GM12878 (cell line): ENCODE data around the gene PPARD. TPM values are rescaled to one million over a fixed set of nuclear protein-coding genes. Genes with fewer than 3 reads are reported as not detected.
A peak's percentile ranks its signal among the peaks of the same experiment; 100 is the strongest.

Experiments
- ATAC-seq: fragments of 200-7000 bp; cut with Tn5 transposase; 3 replicates; pipeline ENCODE4 v1.9.1; 2020; ENCODE audit warnings: mild to moderate bottlenecking, moderate library complexity
- BruUV-seq: library from RNA; stranded (reverse); fragments of 400-500 nt; replicated peaks from 2 replicates; lab custom pipeline; 2021; lab: Mats Ljungman, UMichigan
- CTCF ChIA-PET: fragments of 300-600 bp; sonication (Branson Sonifier 250); formaldehyde crosslinking; extraction: SDS; loops from one replicate; lab custom pipeline; 2021; ENCODE audit warnings: inconsistent platforms; lab: Yijun Ruan, JAX
- POLR2A ChIA-PET: fragments of 350-600 bp; formaldehyde crosslinking; extraction: SDS; loops from one replicate; lab custom pipeline; 2021; ENCODE audit warnings: inconsistent platforms; lab: Charles Lee
- RAD21 ChIA-PET: fragments of 300-600 bp; sonication (Branson Sonifier 250); formaldehyde crosslinking; loops from one replicate; lab custom pipeline; 2023; ENCODE audit warnings: antibody characterized with exemption; ENCODE audit not compliant: unreplicated experiment; lab: Charles Lee
- SMC1A ChIA-PET: fragments of 300-600 bp; sonication (Branson Sonifier 250); formaldehyde crosslinking; loops from one replicate; lab custom pipeline; 2023; ENCODE audit not compliant: unreplicated experiment, uncharacterized antibody; lab: Charles Lee
- DNase-seq: peaks from one replicate; pipeline ENCODE4 v3.0.0-alpha.2; 2011; ENCODE audit warnings: low read depth, low spot score
- FAIRE-seq: peaks from 3 replicates; lab custom pipeline; 2011; peaks lifted over from hg19 to GRCh38; lab: Jason Lieb, UNC
- H2AFZ ChIP-seq: 2 replicates; pipeline ENCODE4 v1.6.0; 2011; ENCODE audit warnings: low read depth, low read length, control low read depth; ENCODE audit not compliant: control insufficient read depth
- H3K27ac ChIP-seq: 2 replicates; pipeline ENCODE4 v1.5.1; 2011; ENCODE audit warnings: control low read depth; ENCODE audit not compliant: control insufficient read depth, insufficient read depth
- H3K27me3 ChIP-seq, 2 experiments: replicated peaks in 1 of 2; 2 replicates each; pipeline versions ENCODE4 v1.6.0 to v1.6.1; 2011; ENCODE audit warnings: low read length in 1 of 2; ENCODE audit not compliant: control insufficient read depth in 2 of 2, insufficient read depth in 2 of 2
- H3K36me3 ChIP-seq, 2 experiments: 2 replicates each; pipeline ENCODE4 v1.5.1; 2011; ENCODE audit warnings: low read length in 1 of 2; ENCODE audit not compliant: control insufficient read depth in 2 of 2, insufficient read depth in 2 of 2
- H3K4me1 ChIP-seq: 2 replicates; pipeline ENCODE4 v1.6.1; 2011; ENCODE audit warnings: mild to moderate bottlenecking, low read length, moderate library complexity, mixed read lengths; ENCODE audit not compliant: control insufficient read depth, insufficient read depth
- H3K4me2 ChIP-seq: 2 replicates; pipeline ENCODE4 v1.6.0; 2011; ENCODE audit warnings: control low read depth; ENCODE audit not compliant: control insufficient read depth, insufficient read depth
- H3K4me3 ChIP-seq: fragments of 200-600 bp; sonication (generic); 2 replicates; pipeline ENCODE4 v1.5.1; 2016
- H3K79me2 ChIP-seq: 2 replicates; pipeline ENCODE4 v1.6.0; 2011; ENCODE audit warnings: low read length; ENCODE audit not compliant: control insufficient read depth, insufficient read depth
- H3K9ac ChIP-seq: 2 replicates; pipeline ENCODE4 v1.8.0; 2011; ENCODE audit warnings: low read length, control low read depth, mixed read lengths; ENCODE audit not compliant: control insufficient read depth, insufficient read depth
- H3K9me3 ChIP-seq: replicated peaks from 3 replicates; pipeline ENCODE4 v1.5.1; 2011; ENCODE audit warnings: mild to moderate bottlenecking, low read length; ENCODE audit not compliant: control insufficient read depth, insufficient read depth
- H4K20me1 ChIP-seq: 2 replicates; pipeline ENCODE4 v1.6.0; 2011; ENCODE audit not compliant: control insufficient read depth, insufficient read depth
- CBFB ChIP-seq: IDR thresholded peaks from 2 replicates; pipeline ENCODE4 v1.6.1; 2016; ENCODE audit warnings: antibody characterized with exemption, low read depth
- EGR1 ChIP-seq, 2 experiments: IDR thresholded peaks; 1 replicate in 1 of 2; 2 replicates in 1 of 2; pipeline ENCODE4 v1.6.1; 2011 to 2012; ENCODE audit warnings: low read depth in 2 of 2, low read length in 2 of 2, borderline replicate concordance in 1 of 2, mild to moderate bottlenecking in 1 of 2, moderate library complexity in 1 of 2
- HCFC1 ChIP-seq: fragments of 150-350 bp; IDR thresholded peaks from 2 replicates; pipeline ENCODE4 v1.6.1; 2014; ENCODE audit warnings: low read length
- MEF2A ChIP-seq: IDR thresholded peaks from 2 replicates; pipeline ENCODE4 v1.6.1; 2011; ENCODE audit warnings: low read depth, mild to moderate bottlenecking, low read length, moderate library complexity; ENCODE audit not compliant: insufficient read depth
- MTA2 ChIP-seq: fragments of 450-650 bp; IDR thresholded peaks from 2 replicates; pipeline ENCODE4 v1.6.1; 2016; ENCODE audit warnings: low read depth, mild to moderate bottlenecking, moderate library complexity
- NFYB ChIP-seq: IDR thresholded peaks from 2 replicates; pipeline ENCODE4 v1.6.1; 2011; ENCODE audit warnings: low read depth, mild to moderate bottlenecking, low read length, improper control_type of control experiment, moderate library complexity; ENCODE audit not compliant: insufficient read depth
- POLR2A ChIP-seq: IDR thresholded peaks from 2 replicates; pipeline ENCODE4 v1.6.1; 2011; ENCODE audit warnings: low read depth, mild to moderate bottlenecking, low read length
- SP1 ChIP-seq: IDR thresholded peaks from one replicate; pipeline ENCODE4 v1.6.1; 2011; ENCODE audit warnings: low read depth, low read length
- STAT1 ChIP-seq: fragments of 450-650 bp; conservative IDR thresholded peaks from 2 replicates; pipeline ENCODE4 v1.6.1; 2014; ENCODE audit warnings: antibody characterized with exemption, mild to moderate bottlenecking
- SUPT20H ChIP-seq: IDR thresholded peaks from 2 replicates; pipeline ENCODE4 v1.6.1; 2011; ENCODE audit warnings: low read depth, mild to moderate bottlenecking, low read length, moderate library complexity, borderline replicate concordance; ENCODE audit not compliant: control insufficient read depth
- TAF1 ChIP-seq: IDR thresholded peaks from 2 replicates; pipeline ENCODE4 v1.6.1; 2011; ENCODE audit warnings: mild to moderate bottlenecking, low read depth, low read length, borderline replicate concordance
- WRNIP1 ChIP-seq: IDR thresholded peaks from 2 replicates; pipeline ENCODE4 v1.6.1; 2011; ENCODE audit warnings: low read depth, low read length, improper control_type of control experiment, borderline replicate concordance
- WGBS: methylation state at CpG from one replicate; pipeline ENCODE4 v1.1.6; 2016; ENCODE audit warnings: low lambda C conversion rate; ENCODE audit not compliant: insufficient replicate concordance, insufficient coverage; ENCODE audit errors: missing lambda C conversion rate; 5-methylcytosine and 5-hydroxymethylcytosine counted together
- in situ Hi-C: fragments of 300-500 bp; cut with MboI; formaldehyde crosslinking; loops from 9 replicates; pipeline ENCODE4 v1.14.3; 2018; ENCODE audit warnings: mixed read lengths
- intact Hi-C: fragments of 100-400 bp; cut with micrococcal nuclease; formaldehyde crosslinking; loops from one replicate; pipeline ENCODE4 v1.14.2; 2022; ENCODE audit not compliant: unreplicated experiment
- polyA plus RNA-seq, 11 experiments: library from polyadenylated mRNA; depleted of rRNA in 4 of 11; unstranded in 6 of 11; stranded (reverse) in 5 of 11; fragments of >200 nt; fragmentation: Nextera tagmentation in 4 of 11; fragmentation: Illumina TruSeq in 1 of 11; extraction: Ambion mirVana in 4 of 11; extraction: Trizol in 1 of 11; gene quantifications; 1 replicate in 1 of 11; 2 replicates in 10 of 11; pipeline versions ENCODE4 v1.2.1 to v1.2.3, GENCODE V29; 2011 to 2016; ENCODE audit warnings: inconsistent platforms in 2 of 11, missing spikeins in 2 of 11, low read depth in 1 of 11
- total RNA-seq, 4 experiments: library from RNA; depleted of rRNA in 3 of 4; stranded (reverse); fragments of >200 nt in 3 of 4; fragmentation: Illumina TruSeq in 1 of 4; extraction: Trizol in 1 of 4; gene quantifications; 2 replicates each; pipeline versions ENCODE4 v1.2.1 to v1.2.3, GENCODE V29; 2013 to 2021
- TF ChIP-seq, protein P1 (sequence below): fragments of 450-650 bp; conservative IDR thresholded peaks from 2 replicates; pipeline ENCODE4 v1.6.1; 2017; ENCODE audit warnings: mild to moderate bottlenecking, moderate library complexity
- TF ChIP-seq, protein P2 (sequence below): fragments of 450-650 bp; IDR thresholded peaks from 2 replicates; pipeline ENCODE4 v1.6.1; 2017; ENCODE audit warnings: antibody characterized with exemption, mild to moderate bottlenecking, moderate library complexity
- TF ChIP-seq, protein P3 (sequence below): IDR thresholded peaks from 2 replicates; pipeline ENCODE4 v1.6.1; 2011; ENCODE audit warnings: borderline replicate concordance, low read depth, mild to moderate bottlenecking, moderate library complexity, low read length; ENCODE audit not compliant: insufficient read depth, poor library complexity, severe bottlenecking
- TF ChIP-seq, protein P4 (sequence below): fragments of 450-650 bp; IDR thresholded peaks from 2 replicates; pipeline ENCODE4 v1.6.1; 2014; ENCODE audit warnings: mild to moderate bottlenecking

PPARD gene
- total and polyA plus RNA-seq, 10 of the 15 experiments (the other 5 are each of a cell fraction or from before 2014, with no cell fraction given): 0.05 to 12.6 (median 6.7) TPM

DNA sequence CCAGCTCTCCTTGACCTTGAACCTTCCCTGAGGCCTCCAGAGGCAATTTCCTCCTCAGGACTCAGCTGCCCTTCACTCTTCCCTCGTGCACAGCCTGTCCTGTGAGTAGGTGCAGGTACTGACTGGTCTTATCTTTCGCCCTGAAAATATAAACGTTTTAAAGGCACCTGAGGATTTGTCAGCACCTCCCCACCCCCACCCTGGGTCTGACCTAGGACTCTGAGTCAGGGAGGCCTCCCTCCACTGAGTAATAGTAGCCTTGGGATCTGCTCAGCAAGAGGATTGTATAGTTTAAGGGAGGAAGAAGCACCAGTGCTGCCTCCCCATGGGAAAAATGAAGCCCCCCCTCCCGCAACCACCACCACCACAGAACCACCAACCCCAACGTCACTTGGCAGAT, 54.6 kb downstream of the PPARD start (continued):
- TF ChIP-seq NFYB (no peak), CBFB (no peak), POLR2A (no peak), WRNIP1 (no peak)

DNA sequence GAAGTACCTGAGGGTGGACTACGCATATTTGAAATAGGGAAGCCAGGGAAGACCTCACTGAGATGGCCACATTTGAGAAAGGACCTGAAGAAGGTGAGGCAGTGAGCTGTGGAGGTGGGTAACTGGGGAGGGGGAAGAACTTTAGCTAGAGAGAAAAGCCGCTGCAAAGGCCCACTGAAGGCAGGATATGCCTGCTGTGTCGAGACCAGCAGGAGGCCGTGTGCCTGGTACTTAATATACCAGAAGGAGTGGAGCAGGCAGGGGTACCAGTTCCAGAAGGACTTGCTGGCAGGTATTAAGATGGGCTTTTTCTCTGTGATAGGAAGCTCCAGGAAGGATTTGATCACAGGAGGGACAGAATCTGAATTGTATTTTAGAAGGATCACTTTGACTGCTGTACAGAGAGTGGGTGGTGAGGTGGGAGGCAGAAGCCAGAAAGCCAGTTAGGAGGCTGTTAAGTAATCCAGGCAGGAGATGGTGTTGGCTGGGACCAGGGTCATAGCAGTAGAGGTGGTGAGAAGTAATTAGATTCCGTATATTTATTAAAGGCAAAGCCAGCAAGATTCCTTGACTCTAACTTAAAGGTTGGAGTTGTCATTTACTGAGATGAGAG, 55.6 kb downstream of the PPARD start:
- no peak overlapping the region for H3K4me2 ChIP-seq
- no peak overlapping the region for H2AFZ ChIP-seq
- ChIA-PET RAD21 (no interaction called here), SMC1A (no interaction called here), CTCF (interaction anchor here (1.5 kb wide), 1 partner anchor 70 kb away, joined by 3 read pairs; the partner anchor contains the start of gene RPL10A), POLR2A (no interaction called here)
- no peaks in the 10 kb centered on the region for H4K20me1 ChIP-seq
- H3K27me3 ChIP-seq: no peaks in the 10 kb centered on the region
- no peaks in the 10 kb centered on the region; a peak in 1 of 4 replicates for H3K36me3 ChIP-seq
- intact Hi-C loops: no loop called here
- H3K79me2 ChIP-seq: no peaks in the 10 kb centered on the region
- no peak for DNase-seq
- ATAC-seq: no peak
- no peak overlapping the region for H3K9ac ChIP-seq
- 92% methylated on average over 5 of the region's 5 CpGs for WGBS
- FAIRE-seq: no peak
- in situ Hi-C loops: no loop called here
- BruUV-seq: TSS peak; percentile 40
- peaks cover 18% of the 10 kb centered on the region for H3K4me1 ChIP-seq
- H3K27ac ChIP-seq: no peak overlapping the region
- H3K9me3 ChIP-seq: no peaks in the 10 kb centered on the region
- no peak overlapping the region for H3K4me3 ChIP-seq
- TF ChIP-seq, protein P1, sequence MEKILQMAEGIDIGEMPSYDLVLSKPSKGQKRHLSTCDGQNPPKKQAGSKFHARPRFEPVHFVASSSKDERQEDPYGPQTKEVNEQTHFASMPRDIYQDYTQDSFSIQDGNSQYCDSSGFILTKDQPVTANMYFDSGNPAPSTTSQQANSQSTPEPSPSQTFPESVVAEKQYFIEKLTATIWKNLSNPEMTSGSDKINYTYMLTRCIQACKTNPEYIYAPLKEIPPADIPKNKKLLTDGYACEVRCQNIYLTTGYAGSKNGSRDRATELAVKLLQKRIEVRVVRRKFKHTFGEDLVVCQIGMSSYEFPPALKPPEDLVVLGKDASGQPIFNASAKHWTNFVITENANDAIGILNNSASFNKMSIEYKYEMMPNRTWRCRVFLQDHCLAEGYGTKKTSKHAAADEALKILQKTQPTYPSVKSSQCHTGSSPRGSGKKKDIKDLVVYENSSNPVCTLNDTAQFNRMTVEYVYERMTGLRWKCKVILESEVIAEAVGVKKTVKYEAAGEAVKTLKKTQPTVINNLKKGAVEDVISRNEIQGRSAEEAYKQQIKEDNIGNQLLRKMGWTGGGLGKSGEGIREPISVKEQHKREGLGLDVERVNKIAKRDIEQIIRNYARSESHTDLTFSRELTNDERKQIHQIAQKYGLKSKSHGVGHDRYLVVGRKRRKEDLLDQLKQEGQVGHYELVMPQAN: no peak
- TF ChIP-seq EGR1 (IDR thresholded peaks at IDR 0.05; ENCODE audit: borderline replicate concordance in 1 of 2, low read depth in 2 of 2, low read length in 2 of 2) (no peak), SP1 (no peak), TAF1 (no peak), MEF2A (no peak), HCFC1 (no peak), SUPT20H (no peak), MTA2 (no peak), STAT1 (no peak)
- TF ChIP-seq, protein P2, sequence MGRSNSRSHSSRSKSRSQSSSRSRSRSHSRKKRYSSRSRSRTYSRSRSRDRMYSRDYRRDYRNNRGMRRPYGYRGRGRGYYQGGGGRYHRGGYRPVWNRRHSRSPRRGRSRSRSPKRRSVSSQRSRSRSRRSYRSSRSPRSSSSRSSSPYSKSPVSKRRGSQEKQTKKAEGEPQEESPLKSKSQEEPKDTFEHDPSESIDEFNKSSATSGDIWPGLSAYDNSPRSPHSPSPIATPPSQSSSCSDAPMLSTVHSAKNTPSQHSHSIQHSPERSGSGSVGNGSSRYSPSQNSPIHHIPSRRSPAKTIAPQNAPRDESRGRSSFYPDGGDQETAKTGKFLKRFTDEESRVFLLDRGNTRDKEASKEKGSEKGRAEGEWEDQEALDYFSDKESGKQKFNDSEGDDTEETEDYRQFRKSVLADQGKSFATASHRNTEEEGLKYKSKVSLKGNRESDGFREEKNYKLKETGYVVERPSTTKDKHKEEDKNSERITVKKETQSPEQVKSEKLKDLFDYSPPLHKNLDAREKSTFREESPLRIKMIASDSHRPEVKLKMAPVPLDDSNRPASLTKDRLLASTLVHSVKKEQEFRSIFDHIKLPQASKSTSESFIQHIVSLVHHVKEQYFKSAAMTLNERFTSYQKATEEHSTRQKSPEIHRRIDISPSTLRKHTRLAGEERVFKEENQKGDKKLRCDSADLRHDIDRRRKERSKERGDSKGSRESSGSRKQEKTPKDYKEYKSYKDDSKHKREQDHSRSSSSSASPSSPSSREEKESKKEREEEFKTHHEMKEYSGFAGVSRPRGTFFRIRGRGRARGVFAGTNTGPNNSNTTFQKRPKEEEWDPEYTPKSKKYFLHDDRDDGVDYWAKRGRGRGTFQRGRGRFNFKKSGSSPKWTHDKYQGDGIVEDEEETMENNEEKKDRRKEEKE: no peak
- TF ChIP-seq, protein P3, sequence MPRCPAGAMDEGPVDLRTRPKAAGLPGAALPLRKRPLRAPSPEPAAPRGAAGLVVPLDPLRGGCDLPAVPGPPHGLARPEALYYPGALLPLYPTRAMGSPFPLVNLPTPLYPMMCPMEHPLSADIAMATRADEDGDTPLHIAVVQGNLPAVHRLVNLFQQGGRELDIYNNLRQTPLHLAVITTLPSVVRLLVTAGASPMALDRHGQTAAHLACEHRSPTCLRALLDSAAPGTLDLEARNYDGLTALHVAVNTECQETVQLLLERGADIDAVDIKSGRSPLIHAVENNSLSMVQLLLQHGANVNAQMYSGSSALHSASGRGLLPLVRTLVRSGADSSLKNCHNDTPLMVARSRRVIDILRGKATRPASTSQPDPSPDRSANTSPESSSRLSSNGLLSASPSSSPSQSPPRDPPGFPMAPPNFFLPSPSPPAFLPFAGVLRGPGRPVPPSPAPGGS: no peak
- TF ChIP-seq, protein P4, sequence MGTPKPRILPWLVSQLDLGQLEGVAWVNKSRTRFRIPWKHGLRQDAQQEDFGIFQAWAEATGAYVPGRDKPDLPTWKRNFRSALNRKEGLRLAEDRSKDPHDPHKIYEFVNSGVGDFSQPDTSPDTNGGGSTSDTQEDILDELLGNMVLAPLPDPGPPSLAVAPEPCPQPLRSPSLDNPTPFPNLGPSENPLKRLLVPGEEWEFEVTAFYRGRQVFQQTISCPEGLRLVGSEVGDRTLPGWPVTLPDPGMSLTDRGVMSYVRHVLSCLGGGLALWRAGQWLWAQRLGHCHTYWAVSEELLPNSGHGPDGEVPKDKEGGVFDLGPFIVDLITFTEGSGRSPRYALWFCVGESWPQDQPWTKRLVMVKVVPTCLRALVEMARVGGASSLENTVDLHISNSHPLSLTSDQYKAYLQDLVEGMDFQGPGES: no peak
